IPS DF 6.9 (cell line): Measurements from ENCODE around the gene NCK1.
"Not testable (repeated sequence)": the region's sequence is repeated elsewhere in the genome, so short reads cannot be mapped to it uniquely, and the experiment has no call there.

Experiments used
- DNase-seq: peaks from one replicate; pipeline ENCODE4 v3.0.0-alpha.2; 2013; ENCODE audit warnings: low read depth, low spot score
- H3K27ac ChIP-seq: one replicate; pipeline ENCODE4 v1.5.1; 2013; ENCODE audit warnings: low read length, control low read depth
- H3K27me3 ChIP-seq: 2 replicates; pipeline ENCODE4 v1.6.1; 2013; ENCODE audit warnings: mild to moderate bottlenecking, low read length; ENCODE audit not compliant: control insufficient read depth, insufficient read depth
- H3K36me3 ChIP-seq: 2 replicates; pipeline ENCODE4 v1.6.1; 2013; ENCODE audit warnings: low read length; ENCODE audit not compliant: control insufficient read depth, insufficient read depth
- H3K4me1 ChIP-seq: 2 replicates; pipeline ENCODE4 v1.6.1; 2013; ENCODE audit warnings: low read length; ENCODE audit not compliant: control insufficient read depth, insufficient read depth
- H3K4me3 ChIP-seq: 2 replicates; pipeline ENCODE4 v1.5.1; 2013; ENCODE audit warnings: mild to moderate bottlenecking, low read length
- H3K9me3 ChIP-seq: 2 replicates; pipeline ENCODE4 v1.6.1; 2013; ENCODE audit warnings: low read length, inconsistent platforms; ENCODE audit not compliant: control insufficient read depth, insufficient read depth
- WGBS: extraction: QIAGEN DNeasy Blood & Tissue Kit; methylation state at CpG from one replicate; pipeline ENCODE4 v1.1.7; 2013; ENCODE audit warnings: mixed read lengths, missing lambda C conversion rate; ENCODE audit not compliant: insufficient read length, insufficient coverage; 5-methylcytosine and 5-hydroxymethylcytosine counted together

Gene NCK1

GRCh38 chr3:136979684-136980083 is 117.7 kb downstream of the NCK1 start:
- no peak overlapping the region for H3K27ac ChIP-seq
- no CpG with 5 or more reads among the region's 3 CpGs for WGBS
- no peaks in the 10 kb centered on the region for H3K9me3 ChIP-seq
- DNase-seq, result no peak
- no peaks in the 10 kb centered on the region for H3K4me1 ChIP-seq
- no peak overlapping the region for H3K4me3 ChIP-seq
- no peaks in the 10 kb centered on the region for H3K36me3 ChIP-seq
- no peaks in the 10 kb centered on the region for H3K27me3 ChIP-seq

- Histone ChIP-seq H3K4me1 (no peaks in the 10 kb centered on the region), H3K27me3 (no peaks in the 10 kb centered on the region), H3K9me3 (no peaks in the 10 kb centered on the region), H3K4me3 (no peak overlapping the region), H3K36me3 (no peaks in the 10 kb centered on the region), H3K27ac (no peak overlapping the region)
- no peak for DNase-seq
- no CpG with 5 or more reads among the region's 5 CpGs for WGBS
Measured at GRCh38 chr3:136982033-136982432, 120.0 kb downstream of the NCK1 start.

- Histone ChIP-seq H3K27me3 (no peaks in the 10 kb centered on the region), H3K4me1 (no peaks in the 10 kb centered on the region), H3K4me3 (no peak overlapping the region), H3K27ac (no peak overlapping the region), H3K36me3 (no peaks in the 10 kb centered on the region), H3K9me3 (no peaks in the 10 kb centered on the region)
- WGBS, result no CpG with 5 or more reads among the region's 4 CpGs
- DNase-seq, result no peak
Measured at GRCh38 chr3:136982520-136983138, 120.6 kb downstream of the NCK1 start.

DNA sequence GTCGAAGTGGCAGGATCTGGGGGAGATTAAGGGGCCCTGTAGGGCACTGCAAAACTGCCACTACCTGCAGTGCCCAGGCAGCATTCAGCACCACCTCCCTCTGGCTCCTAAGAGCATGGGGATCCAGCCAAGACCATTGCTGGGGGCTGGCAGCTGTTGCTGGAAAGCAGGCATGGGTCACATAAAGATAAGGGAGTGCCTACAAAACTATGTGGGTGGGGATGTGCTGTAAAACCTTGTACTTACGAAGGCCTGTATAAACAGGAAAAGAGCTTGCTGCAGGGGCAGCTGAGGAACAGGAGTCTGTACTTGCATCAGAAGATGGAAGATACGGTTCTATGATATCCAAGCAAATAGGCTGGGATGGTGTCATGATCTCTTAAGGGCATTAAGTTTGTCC is 122.8 kb downstream of the NCK1 start:
- H3K27ac ChIP-seq, result no peak overlapping the region
- peaks cover 1% of the 10 kb centered on the region; the same call in 1 of the 2 replicates for H3K9me3 ChIP-seq
- H3K36me3 ChIP-seq, result no peaks in the 10 kb centered on the region
- no peaks in the 10 kb centered on the region for H3K27me3 ChIP-seq
- no peak for DNase-seq
- no peaks in the 10 kb centered on the region; the same call in 1 of the 2 replicates for H3K4me1 ChIP-seq
- no peak overlapping the region for H3K4me3 ChIP-seq
- no CpG with 5 or more reads among the region's 3 CpGs for WGBS

- not testable (repeated sequence) for H3K4me1 ChIP-seq, H3K27me3 ChIP-seq, H3K9me3 ChIP-seq, H3K4me3 ChIP-seq, H3K27ac ChIP-seq, DNase-seq, H3K36me3 ChIP-seq
- no CpG with 5 or more reads among the region's 39 CpGs for WGBS
Measured at GRCh38 chr3:136987398-136987980, 125.5 kb downstream of the NCK1 start.

DNA sequence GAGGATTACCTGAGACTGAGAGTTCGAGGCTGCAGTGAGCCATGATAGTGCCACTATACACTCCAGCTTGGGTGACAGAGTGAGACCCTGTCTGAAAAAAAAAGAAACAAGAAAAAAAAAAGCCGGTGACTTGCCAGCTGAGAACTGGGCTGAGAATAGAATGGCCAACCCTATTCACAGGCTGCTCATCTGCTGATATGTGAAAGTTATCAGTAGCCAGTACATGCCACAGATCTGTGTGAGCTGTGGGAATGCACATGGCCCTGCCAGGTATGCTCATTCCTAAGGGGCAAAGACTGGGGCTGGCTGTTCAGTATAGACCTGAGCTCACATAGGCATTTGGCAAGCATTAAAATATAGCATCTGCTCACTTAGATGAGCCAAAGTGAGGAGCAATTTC is 126.6 kb downstream of the NCK1 start:
- DNase-seq, result no peak
- Histone ChIP-seq H3K9me3 (peaks cover 1% of the 10 kb centered on the region; the same call in 1 of the 2 replicates), H3K27me3 (no peaks in the 10 kb centered on the region), H3K4me3 (no peak overlapping the region), H3K4me1 (no peaks in the 10 kb centered on the region; the same call in 1 of the 2 replicates), H3K27ac (no peak overlapping the region), H3K36me3 (no peaks in the 10 kb centered on the region)
- no CpG with 5 or more reads among the region's 2 CpGs for WGBS

DNA sequence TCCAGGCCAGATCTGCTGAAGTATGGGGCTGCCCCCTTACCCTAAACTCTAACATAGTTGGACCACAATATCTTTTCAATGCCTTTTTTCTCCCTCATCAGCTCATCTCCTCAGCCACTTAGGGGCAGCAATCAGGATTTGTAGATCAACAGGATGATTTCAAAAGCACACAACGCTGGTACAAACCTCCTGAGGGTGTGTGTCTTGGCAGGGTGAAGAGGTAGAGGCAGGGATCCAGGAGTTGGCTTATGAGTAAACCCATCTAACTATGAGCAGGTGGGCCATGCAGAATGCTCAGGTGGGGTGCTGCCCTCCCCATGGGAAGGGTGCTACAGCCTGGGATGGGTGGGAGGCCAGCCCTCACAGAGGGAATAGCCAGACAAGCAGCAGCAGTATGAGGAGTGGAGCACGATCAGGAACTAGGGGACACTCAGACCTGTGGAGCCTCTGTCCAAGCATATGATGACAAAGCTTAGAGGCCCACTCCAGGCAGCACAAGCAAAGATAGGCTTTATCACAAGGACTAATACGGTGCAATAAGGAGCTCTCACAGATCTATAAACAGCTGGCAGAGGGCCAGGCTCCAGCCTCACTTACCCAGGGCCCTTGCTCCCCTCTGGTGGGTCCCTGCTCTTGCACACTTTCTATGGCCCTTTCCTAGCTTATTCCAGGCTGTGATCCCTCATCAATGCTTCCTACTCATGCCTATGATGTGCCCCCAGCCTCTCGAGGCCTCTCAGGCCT is 127.9 kb downstream of the NCK1 start:
- DNase-seq, result no peak

DNA sequence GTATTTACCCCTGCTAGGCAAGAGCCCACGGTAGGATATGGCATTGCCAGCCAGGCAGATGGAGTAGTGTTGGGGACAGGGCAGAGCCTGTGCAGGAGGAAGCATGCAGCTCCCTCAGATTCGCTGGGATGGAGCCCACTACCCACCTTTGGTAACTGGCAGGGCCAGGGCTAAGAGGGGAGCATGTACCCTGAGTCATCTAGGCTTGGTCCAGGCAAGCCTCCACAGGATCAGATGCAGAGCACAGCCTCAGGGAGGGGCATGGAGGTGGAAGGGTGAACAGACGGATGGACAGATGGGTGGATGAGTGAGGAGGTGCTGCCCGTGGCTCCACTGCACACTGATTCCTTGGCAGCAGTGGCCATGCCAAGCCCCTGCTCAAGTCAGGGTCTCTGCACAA is 128.8 kb downstream of the NCK1 start:
- DNase-seq, result no peak

More for the DNA sequence above, 127.9 kb downstream of the NCK1 start:
- H3K36me3 ChIP-seq, result no peaks in the 10 kb centered on the region
- H3K4me1 ChIP-seq, result no peaks in the 10 kb centered on the region; the same call in 1 of the 2 replicates
- H3K4me3 ChIP-seq, result no peak overlapping the region
- H3K27me3 ChIP-seq, result no peaks in the 10 kb centered on the region
- H3K9me3 ChIP-seq, result peaks cover 1% of the 10 kb centered on the region; the same call in 1 of the 2 replicates
- no peak overlapping the region for H3K27ac ChIP-seq
- no CpG with 5 or more reads among the region's 4 CpGs for WGBS

DNA sequence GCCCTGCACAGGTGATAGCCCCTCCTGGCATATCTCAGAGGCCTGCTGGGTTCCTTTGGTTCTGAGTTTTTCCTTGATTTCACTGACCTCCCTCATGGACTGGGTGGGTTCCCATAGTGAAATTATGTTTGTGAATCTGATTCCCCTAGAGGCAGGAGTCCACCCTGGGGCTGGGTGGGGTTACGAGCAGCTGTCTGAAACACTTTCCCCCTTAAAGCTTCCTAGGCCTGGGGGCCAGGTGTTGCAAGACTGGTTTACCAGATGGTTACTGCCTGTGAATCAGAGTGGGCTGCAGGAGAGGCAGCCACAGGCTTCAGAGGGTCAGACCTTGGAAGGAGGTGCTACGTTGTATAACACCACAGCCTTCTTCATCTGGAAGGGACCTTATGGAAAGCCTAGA is 130.1 kb downstream of the NCK1 start:
- Histone ChIP-seq H3K27me3 (no peaks in the 10 kb centered on the region), H3K4me1 (no peaks in the 10 kb centered on the region; the same call in 1 of the 2 replicates), H3K36me3 (no peaks in the 10 kb centered on the region), H3K4me3 (no peak overlapping the region), H3K27ac (no peak overlapping the region), H3K9me3 (peaks cover 1% of the 10 kb centered on the region; the same call in 1 of the 2 replicates)
- no CpG with 5 or more reads among the region's 2 CpGs for WGBS
- DNase-seq, result no peak

More for the DNA sequence above, 128.8 kb downstream of the NCK1 start:
- Histone ChIP-seq H3K36me3 (no peaks in the 10 kb centered on the region), H3K4me3 (no peak overlapping the region), H3K27ac (no peak overlapping the region), H3K9me3 (peaks cover 1% of the 10 kb centered on the region; the same call in 1 of the 2 replicates), H3K4me1 (no peaks in the 10 kb centered on the region; the same call in 1 of the 2 replicates), H3K27me3 (no peaks in the 10 kb centered on the region)
- WGBS, result no CpG with 5 or more reads among the region's 4 CpGs

- Histone ChIP-seq H3K4me3 (no peak overlapping the region), H3K36me3 (no peaks in the 10 kb centered on the region), H3K27ac (no peak overlapping the region), H3K27me3 (no peaks in the 10 kb centered on the region), H3K4me1 (no peaks in the 10 kb centered on the region; the same call in 1 of the 2 replicates), H3K9me3 (no peaks in the 10 kb centered on the region)
- WGBS, result no CpG with 5 or more reads among the region's 8 CpGs
- no peak for DNase-seq
Measured at GRCh38 chr3:136994772-136995516, 132.9 kb downstream of the NCK1 start.
